ENCODE measurements around the gene OPA1. TPM values are rescaled to one million over a fixed set of nuclear protein-coding genes. Genes with fewer than 3 reads are reported as not detected.

The OPA1 gene
- total and polyA plus RNA-seq, 2 experiments from 2014 or later = 24.9 to 89.9 TPM

DNA sequence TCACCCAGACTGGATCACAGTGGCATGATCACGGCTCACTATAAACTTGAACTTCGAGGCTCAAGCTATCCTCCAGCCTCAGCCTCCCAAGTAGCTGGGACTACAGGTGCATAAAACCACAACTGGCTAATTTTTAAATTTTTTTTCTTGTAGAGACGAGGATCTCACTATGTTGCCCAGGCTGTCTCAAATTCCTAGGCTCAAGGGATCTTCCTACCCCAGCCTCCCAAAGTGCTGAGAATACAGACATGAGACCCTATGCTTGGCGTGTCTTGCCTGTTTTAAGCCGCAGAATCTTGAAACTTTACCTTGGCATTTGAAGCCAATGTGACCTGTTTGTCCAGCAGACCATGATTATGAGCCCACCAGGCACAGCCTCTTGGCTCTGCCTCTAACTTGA is 119.9 kb downstream of the OPA1 start:
- Histone ChIP-seq H2AFZ (no peak overlapping the region), H3K36me3 (ENCODE audit: insufficient read depth) (peaks cover 19% of the 10 kb centered on the region), H3K79me2 (replicated peaks; ENCODE audit: insufficient read depth) (no peaks in the 10 kb centered on the region), H3K27me3 (ENCODE audit: insufficient read depth) (no peaks in the 10 kb centered on the region), H3K4me1 (ENCODE audit: insufficient read depth) (peaks cover 11% of the 10 kb centered on the region; the same call in 1 of the 2 replicates), H4K20me1 (replicated peaks; ENCODE audit: insufficient read depth) (no peaks in the 10 kb centered on the region), H3K27ac (ENCODE audit: low read depth) (no peak overlapping the region), H3K4me3 (no peak overlapping the region), H3F3A (replicated peaks; ENCODE audit: low read depth) (no peaks in the 10 kb centered on the region; the same call in 1 of the 2 replicates), H3K4me2 (no peak overlapping the region), H3K9me2 (ENCODE audit: insufficient read depth) (no peaks in the 10 kb centered on the region)
- ATAC-seq (no peak), DNase-seq (ENCODE audit: low spot score) (no peak)
- Mint-ChIP-seq H3K4me3 (no peak overlapping the region), H3K9me3 (peaks cover 57% of the 10 kb centered on the region), H3K4me1 (peaks cover 15% of the 10 kb centered on the region), H3K27me3 (ENCODE audit: insufficient read depth, low read depth, poor library complexity) (peaks cover 9% of the 10 kb centered on the region), H3K36me3 (ENCODE audit: low read depth) (peaks cover 44% of the 10 kb centered on the region), H3K27ac (no peak overlapping the region)
- TF ChIP-seq, protein P1, sequence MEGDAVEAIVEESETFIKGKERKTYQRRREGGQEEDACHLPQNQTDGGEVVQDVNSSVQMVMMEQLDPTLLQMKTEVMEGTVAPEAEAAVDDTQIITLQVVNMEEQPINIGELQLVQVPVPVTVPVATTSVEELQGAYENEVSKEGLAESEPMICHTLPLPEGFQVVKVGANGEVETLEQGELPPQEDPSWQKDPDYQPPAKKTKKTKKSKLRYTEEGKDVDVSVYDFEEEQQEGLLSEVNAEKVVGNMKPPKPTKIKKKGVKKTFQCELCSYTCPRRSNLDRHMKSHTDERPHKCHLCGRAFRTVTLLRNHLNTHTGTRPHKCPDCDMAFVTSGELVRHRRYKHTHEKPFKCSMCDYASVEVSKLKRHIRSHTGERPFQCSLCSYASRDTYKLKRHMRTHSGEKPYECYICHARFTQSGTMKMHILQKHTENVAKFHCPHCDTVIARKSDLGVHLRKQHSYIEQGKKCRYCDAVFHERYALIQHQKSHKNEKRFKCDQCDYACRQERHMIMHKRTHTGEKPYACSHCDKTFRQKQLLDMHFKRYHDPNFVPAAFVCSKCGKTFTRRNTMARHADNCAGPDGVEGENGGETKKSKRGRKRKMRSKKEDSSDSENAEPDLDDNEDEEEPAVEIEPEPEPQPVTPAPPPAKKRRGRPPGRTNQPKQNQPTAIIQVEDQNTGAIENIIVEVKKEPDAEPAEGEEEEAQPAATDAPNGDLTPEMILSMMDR (conservative IDR thresholded peaks at IDR 0.05; ENCODE audit: low read depth in 2 of 2) = no peak
- TF ChIP-seq EZH2phosphoT487 (IDR thresholded peaks at IDR 0.05; ENCODE audit: unreplicated experiment) = no peak
- no peak for TF ChIP-seq JUNB (IDR thresholded peaks at IDR 0.05; ENCODE audit: unreplicated experiment)
- no peak for TF ChIP-seq ZNF331 (CRISPR knock-in tag; IDR thresholded peaks at IDR 0.05; ENCODE audit: low read depth)
- TF ChIP-seq POLR2AphosphoS5 (IDR thresholded peaks at IDR 0.05; ENCODE audit: low read depth) = no peak
- TF ChIP-seq, protein P2, sequence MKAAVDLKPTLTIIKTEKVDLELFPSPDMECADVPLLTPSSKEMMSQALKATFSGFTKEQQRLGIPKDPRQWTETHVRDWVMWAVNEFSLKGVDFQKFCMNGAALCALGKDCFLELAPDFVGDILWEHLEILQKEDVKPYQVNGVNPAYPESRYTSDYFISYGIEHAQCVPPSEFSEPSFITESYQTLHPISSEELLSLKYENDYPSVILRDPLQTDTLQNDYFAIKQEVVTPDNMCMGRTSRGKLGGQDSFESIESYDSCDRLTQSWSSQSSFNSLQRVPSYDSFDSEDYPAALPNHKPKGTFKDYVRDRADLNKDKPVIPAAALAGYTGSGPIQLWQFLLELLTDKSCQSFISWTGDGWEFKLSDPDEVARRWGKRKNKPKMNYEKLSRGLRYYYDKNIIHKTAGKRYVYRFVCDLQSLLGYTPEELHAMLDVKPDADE (IDR thresholded peaks at IDR 0.05) = no peak
- no peak for TF ChIP-seq EZH2 (IDR thresholded peaks at IDR 0.05; ENCODE audit: low read depth, unreplicated experiment)
- TF ChIP-seq, protein P3, sequence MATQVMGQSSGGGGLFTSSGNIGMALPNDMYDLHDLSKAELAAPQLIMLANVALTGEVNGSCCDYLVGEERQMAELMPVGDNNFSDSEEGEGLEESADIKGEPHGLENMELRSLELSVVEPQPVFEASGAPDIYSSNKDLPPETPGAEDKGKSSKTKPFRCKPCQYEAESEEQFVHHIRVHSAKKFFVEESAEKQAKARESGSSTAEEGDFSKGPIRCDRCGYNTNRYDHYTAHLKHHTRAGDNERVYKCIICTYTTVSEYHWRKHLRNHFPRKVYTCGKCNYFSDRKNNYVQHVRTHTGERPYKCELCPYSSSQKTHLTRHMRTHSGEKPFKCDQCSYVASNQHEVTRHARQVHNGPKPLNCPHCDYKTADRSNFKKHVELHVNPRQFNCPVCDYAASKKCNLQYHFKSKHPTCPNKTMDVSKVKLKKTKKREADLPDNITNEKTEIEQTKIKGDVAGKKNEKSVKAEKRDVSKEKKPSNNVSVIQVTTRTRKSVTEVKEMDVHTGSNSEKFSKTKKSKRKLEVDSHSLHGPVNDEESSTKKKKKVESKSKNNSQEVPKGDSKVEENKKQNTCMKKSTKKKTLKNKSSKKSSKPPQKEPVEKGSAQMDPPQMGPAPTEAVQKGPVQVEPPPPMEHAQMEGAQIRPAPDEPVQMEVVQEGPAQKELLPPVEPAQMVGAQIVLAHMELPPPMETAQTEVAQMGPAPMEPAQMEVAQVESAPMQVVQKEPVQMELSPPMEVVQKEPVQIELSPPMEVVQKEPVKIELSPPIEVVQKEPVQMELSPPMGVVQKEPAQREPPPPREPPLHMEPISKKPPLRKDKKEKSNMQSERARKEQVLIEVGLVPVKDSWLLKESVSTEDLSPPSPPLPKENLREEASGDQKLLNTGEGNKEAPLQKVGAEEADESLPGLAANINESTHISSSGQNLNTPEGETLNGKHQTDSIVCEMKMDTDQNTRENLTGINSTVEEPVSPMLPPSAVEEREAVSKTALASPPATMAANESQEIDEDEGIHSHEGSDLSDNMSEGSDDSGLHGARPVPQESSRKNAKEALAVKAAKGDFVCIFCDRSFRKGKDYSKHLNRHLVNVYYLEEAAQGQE (IDR thresholded peaks at IDR 0.05; ENCODE audit: unreplicated experiment) = no peak
- no peak for TF ChIP-seq ZNF114 (CRISPR knock-in tag; IDR thresholded peaks at IDR 0.05)
- TF ChIP-seq NANOG (IDR thresholded peaks at IDR 0.05; ENCODE audit: borderline replicate concordance) = no peak
- TF ChIP-seq, protein P4, sequence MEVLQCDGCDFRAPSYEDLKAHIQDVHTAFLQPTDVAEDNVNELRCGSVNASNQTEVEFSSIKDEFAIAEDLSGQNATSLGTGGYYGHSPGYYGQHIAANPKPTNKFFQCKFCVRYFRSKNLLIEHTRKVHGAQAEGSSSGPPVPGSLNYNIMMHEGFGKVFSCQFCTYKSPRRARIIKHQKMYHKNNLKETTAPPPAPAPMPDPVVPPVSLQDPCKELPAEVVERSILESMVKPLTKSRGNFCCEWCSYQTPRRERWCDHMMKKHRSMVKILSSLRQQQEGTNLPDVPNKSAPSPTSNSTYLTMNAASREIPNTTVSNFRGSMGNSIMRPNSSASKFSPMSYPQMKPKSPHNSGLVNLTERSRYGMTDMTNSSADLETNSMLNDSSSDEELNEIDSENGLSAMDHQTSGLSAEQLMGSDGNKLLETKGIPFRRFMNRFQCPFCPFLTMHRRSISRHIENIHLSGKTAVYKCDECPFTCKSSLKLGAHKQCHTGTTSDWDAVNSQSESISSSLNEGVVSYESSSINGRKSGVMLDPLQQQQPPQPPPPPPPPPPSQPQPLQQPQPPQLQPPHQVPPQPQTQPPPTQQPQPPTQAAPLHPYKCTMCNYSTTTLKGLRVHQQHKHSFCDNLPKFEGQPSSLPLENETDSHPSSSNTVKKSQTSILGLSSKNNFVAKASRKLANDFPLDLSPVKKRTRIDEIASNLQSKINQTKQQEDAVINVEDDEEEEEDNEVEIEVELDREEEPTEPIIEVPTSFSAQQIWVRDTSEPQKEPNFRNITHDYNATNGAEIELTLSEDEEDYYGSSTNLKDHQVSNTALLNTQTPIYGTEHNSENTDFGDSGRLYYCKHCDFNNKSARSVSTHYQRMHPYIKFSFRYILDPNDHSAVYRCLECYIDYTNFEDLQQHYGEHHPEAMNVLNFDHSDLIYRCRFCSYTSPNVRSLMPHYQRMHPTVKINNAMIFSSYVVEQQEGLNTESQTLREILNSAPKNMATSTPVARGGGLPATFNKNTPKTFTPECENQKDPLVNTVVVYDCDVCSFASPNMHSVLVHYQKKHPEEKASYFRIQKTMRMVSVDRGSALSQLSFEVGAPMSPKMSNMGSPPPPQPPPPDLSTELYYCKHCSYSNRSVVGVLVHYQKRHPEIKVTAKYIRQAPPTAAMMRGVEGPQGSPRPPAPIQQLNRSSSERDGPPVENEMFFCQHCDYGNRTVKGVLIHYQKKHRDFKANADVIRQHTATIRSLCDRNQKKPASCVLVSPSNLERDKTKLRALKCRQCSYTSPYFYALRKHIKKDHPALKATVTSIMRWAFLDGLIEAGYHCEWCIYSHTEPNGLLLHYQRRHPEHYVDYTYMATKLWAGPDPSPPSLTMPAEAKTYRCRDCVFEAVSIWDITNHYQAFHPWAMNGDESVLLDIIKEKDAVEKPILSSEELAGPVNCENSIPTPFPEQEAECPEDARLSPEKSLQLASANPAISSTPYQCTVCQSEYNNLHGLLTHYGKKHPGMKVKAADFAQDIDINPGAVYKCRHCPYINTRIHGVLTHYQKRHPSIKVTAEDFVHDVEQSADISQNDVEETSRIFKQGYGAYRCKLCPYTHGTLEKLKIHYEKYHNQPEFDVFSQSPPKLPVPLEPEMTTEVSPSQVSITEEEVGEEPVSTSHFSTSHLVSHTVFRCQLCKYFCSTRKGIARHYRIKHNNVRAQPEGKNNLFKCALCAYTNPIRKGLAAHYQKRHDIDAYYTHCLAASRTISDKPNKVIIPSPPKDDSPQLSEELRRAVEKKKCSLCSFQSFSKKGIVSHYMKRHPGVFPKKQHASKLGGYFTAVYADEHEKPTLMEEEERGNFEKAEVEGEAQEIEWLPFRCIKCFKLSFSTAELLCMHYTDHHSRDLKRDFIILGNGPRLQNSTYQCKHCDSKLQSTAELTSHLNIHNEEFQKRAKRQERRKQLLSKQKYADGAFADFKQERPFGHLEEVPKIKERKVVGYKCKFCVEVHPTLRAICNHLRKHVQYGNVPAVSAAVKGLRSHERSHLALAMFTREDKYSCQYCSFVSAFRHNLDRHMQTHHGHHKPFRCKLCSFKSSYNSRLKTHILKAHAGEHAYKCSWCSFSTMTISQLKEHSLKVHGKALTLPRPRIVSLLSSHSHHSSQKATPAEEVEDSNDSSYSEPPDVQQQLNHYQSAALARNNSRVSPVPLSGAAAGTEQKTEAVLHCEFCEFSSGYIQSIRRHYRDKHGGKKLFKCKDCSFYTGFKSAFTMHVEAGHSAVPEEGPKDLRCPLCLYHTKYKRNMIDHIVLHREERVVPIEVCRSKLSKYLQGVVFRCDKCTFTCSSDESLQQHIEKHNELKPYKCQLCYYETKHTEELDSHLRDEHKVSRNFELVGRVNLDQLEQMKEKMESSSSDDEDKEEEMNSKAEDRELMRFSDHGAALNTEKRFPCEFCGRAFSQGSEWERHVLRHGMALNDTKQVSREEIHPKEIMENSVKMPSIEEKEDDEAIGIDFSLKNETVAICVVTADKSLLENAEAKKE (CRISPR knock-in tag; IDR thresholded peaks at IDR 0.05) = no peak

Data from GM23338 (cell line).